H4 (cell line): Measurements from ENCODE around the gene SLC44A1. TPM values are rescaled to one million over a fixed set of nuclear protein-coding genes. Genes with fewer than 3 reads are reported as not detected.

Source experiments
- DNase-seq: peaks from one replicate; pipeline ENCODE4 v3.0.0-alpha.2; 2015; ENCODE audit warnings: low spot score
- total RNA-seq: library from RNA; depleted of rRNA; stranded (reverse); fragments of >200 nt; shearing (Covaris generic); gene quantifications from 2 replicates; pipeline ENCODE4 v1.2.3, GENCODE V29; 2014

SLC44A1 gene
- total RNA-seq, 1 experiment from 2014 or later: 31.9 TPM

DNA sequence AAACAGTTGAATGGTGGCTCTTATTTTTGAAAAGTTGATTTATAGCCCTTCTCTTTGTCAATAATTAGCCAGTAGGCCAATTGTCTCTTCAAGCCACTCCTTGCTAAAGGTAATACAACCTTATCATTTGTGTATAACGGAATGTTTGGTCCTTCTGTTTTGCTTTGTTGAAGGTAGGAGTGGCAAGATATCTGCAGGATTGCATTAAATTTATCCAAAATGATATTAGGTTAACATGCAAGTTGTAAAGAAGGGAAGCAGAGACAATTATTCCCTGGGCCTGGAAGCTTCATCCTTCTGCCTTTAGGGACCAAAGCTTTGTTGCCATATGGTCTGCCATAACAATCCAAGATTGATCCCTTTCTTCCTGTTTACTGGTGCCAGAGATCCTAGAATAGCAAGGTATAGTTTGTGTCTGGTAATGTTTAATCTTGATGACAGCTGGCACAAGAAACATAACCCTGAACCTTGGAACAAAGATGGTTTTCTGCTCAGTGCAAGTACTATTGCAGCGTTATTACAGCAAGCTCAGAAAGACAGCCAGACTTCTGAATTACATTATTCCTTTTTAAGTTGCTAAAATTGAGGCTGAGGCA lies 187.9 kb downstream of the SLC44A1 start:
- no peak for DNase-seq

- DNase-seq: no peak
Observed at GRCh38 chr9:105435453-105435852, 191.0 kb downstream of the SLC44A1 start.

GRCh38 chr9:105436783-105437182 lies 192.3 kb downstream of the SLC44A1 start:
- DNase-seq: no peak

DNA sequence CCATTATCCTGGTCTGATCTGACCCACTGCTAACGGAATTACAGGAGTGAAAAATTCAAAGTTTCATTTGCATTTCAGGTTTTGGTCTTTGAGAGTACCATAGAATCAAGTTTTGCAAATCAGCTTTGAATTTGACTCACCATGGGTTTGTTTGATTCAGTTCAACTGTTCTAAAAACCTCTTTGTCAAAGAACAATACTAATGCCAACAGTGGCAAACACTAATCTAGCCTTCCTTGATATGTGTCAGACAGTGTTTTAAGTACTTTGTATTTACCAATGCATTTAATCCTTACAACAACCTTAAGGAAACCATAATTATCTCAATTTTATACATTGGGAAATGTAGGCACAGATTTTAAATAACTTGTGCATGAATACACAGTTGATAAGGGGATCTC lies 193.3 kb downstream of the SLC44A1 start:
- no peak for DNase-seq

DNA sequence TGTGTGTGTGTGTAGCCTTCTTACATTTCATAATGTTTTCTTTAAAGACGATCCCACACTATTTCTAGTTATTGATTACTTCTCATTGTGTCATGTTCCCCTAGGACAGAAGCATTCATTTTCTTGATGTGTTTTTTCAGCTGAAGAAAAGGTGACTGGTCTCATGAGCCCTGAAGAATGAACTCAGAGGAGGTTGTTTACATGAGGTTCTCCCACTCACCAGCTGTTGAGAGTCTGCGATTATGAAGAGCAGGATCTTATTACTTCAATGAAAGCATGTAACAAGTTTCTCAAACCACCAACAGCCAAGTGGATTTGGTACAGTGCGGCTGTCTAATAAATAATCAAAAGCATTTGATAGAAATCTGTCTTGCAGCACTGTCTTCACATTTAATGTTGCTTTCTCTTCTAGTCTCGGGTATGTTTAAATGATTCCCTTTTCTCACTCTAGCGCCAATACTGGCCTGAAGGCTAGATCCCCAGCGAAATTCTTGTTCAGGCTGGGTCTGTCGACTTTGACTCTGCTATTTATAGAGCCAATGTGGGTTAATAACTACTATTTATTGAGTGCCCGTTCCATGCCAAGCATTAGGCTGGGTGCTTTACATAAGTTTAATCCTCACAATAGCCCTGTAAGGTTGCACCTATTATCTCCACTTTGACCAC lies 193.8 kb downstream of the SLC44A1 start:
- DNase-seq: peak; percentile 67

DNA sequence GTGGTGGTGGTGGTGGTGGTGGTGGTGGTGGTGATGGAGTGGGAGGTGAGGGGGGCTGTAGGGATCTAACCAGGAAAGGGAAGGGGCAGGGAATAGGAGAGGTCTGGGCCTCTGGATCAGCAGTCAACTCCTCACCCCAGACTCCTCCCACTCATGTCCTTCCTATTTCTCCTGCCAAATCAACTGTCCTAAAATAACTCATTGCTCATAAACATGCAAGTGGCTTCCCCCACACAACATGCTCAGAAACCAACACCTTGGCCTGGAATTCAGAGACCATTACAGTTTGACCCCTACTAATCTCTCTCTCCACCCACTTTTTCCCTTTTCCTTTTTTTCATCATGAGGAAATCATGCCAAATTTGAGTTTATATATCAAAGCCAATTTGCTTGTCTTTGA lies 195.0 kb downstream of the SLC44A1 start:
- DNase-seq: peak; percentile 34

- DNase-seq: no peak
Observed at GRCh38 chr9:105441616-105442160, 197.2 kb downstream of the SLC44A1 start.

DNA sequence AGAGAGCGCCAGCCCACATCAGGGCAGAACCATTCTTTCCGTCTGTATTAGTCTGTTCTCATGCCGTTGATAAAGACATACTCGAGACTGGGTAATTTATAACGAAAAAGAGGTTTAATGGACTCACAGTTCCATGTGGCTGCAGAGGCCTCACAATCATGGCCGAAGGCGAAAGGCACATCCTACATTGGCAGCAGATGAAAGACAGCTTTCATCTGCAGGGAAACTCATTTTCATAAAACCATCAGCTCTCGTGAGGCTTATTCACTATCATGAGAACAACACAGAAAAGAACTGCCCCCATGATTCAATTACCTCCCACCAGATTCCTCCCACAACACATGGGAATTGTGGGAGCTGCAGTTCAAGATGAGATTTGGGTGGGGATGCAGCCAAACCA lies 198.7 kb downstream of the SLC44A1 start:
- DNase-seq: no peak

DNA sequence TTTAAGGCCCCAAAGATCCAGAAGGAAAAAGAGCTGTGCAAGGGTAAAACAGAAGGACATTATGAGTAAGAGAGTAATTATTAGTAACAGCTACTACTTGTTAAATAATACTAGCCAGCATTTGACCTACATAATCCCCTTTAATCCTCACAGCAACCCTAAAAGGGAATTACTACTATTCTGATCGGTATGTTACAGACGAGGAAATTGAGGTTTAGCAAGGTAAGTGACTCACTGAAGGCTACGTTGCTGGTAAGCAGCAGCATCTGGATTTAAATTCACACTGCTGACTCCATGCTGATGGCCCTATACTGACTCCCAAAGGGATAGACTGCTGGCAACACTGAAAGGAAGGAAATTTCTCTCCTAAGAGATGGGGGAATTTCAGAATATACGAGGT lies 199.7 kb downstream of the SLC44A1 start:
- no peak for DNase-seq

DNA sequence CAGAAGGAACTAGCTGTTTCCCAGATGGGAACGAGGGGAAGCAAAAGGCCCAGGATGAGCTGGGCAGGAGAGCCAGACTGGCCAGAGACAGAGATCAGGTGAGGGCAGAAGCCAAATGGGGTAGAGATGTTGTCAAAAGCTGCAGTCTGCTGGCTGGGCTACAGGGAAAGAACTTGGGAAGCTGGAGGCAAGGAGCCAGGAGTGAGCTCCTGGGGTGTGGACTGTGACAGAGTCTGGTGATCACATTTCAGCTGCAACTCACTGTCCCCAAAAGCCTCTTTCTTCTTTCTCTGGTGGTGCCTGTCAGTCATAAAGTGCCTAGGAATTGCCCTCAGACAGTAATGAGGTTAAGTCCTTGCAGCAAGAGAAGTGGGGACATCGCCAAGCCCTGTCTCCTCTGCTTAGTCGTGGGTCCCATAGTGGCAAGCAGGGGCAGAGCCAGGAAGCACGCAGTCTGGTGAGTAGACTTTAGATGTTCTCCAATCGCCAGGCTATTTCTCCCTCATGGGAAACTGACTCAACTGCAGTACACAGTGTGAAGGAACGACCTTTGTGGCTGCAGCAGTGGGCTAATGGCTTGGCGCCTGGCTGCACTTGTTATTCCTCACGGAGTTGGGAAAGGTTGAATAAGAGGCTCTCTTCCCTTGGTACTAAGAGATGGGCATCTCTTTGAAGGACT lies 200.9 kb downstream of the SLC44A1 start:
- no peak for DNase-seq

- DNase-seq: no peak
Observed at GRCh38 chr9:105447386-105447813, 202.9 kb downstream of the SLC44A1 start.

DNA sequence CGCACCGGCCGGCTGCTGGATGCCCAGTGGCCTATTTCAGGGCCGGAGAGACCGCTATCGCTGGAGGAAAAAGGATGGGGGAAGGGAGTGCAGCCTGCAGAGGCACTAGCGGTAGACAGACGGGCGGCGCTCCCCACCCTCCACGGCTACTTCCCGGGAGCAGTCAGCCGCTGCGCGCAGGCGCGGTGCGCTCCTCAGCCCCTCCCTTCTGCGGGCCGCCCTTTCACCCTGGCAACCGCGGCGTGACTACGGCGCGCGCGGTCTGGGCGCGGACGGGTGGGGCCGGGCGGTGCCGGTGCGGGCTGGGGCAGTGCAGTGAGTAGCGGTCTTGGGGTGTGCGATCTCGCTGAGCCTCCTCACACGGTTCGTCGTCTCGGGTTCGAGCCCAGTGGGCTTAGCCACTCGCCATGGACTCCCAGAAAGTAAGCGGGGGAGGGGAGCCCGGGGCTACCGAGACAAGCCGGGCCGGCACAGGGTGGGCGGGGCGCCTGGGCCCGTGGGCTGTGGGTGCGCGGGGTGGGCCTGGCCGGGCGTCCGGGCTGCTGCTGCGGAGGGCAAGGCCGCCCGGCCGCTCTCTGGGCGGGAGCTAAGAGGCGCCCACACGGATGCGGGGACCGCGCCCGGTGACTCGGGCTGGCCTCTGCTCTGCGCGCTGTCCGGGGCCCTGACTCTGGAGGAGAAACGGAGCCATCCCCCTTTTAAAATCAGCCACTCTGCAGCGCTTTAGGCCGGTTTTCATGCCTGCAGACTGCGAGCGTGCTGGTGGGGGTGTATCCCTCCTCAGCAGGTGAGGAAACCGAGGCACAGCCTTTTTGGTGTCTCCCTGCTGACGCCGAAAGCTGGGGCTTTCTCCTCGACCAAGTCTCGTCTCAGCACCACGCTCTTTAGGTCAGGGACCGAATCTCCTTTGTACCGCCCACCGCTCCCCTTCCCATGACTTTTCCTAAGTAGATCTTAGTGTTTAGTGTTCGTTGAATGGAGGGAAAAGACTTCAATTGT lies 203.7 kb downstream of the SLC44A1 start, which contains the start of gene FSD1L:
Gene FSD1L, plus strand, starts transcription at position 221 of the 999 bp plus-strand sequence. Its CDS starts 187 bp downstream, at position 408.
- DNase-seq: peak; percentile 90

GRCh38 chr9:105449081-105449480 lies 204.6 kb downstream of the SLC44A1 start:
- DNase-seq: no peak

GRCh38 chr9:105452185-105452584 lies 207.7 kb downstream of the SLC44A1 start:
- DNase-seq: no peak

- DNase-seq: no peak
Observed at GRCh38 chr9:105455836-105456475, 211.5 kb downstream of the SLC44A1 start.

- DNase-seq: no peak
Observed at GRCh38 chr9:105457560-105458294, 213.3 kb downstream of the SLC44A1 start.

GRCh38 chr9:105458404-105458803 lies 214.0 kb downstream of the SLC44A1 start:
- no peak for DNase-seq

- no peak for DNase-seq
Observed at GRCh38 chr9:105459336-105459735, 214.9 kb downstream of the SLC44A1 start.

DNA sequence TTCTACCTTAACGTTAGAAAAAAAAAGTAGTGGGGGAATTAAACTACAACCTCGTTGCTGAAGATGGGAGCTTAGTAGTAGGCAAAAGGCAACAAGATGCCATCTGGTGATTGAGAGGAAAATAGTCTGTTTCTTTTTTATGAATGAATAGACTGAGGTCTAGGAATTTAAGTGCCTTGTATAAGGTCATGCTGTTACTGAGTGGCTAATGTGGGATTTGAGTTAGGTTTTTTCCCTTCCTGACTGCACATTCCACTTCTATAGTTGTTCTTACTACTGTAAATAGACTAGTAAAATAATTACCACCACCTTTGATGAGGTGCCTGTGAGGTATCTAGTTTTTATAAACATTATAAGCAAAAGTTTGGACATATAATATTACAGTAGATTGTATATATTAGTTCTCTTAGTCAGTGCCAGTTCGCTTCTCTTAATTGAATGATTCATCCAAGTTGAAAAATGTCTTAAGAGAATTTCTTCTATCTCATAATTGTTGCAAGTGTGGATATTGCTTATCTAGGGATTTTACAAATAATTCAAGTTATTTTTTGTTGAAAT lies 222.5 kb downstream of the SLC44A1 start:
- no peak for DNase-seq

GRCh38 chr9:105468875-105469274 lies 224.4 kb downstream of the SLC44A1 start:
- no peak for DNase-seq
